ENCODE results near the gene TANGO6. TPM values are rescaled to one million over a fixed set of nuclear protein-coding genes. Genes with fewer than 3 reads are reported as not detected.

TANGO6 gene
- total RNA-seq, 1 donor from 2014 or later, result 11.1 TPM

DNA sequence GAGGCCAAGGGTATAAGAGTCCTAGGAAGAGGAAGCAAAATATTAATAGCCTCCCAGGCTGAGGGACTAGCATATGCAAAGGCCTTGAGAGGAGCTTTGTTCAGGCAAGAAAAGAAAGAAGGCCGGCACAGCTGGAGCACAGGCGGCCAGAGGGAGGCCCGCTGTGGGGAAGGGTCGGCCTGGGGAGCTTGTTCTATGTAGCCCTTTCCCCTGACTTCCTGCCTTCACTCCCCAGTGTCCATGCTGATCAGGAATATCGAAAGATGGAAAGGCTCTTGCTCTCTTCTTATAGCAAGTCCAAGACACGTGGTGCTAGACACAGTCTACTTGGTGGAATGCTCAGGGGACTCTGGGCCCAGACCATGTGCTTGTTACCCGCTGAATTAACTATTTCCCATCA, 234.7 kb downstream of the TANGO6 start:
- H3K27ac Mint-ChIP-seq (ENCODE audit: unreplicated experiment), result no peak overlapping the region

DNA sequence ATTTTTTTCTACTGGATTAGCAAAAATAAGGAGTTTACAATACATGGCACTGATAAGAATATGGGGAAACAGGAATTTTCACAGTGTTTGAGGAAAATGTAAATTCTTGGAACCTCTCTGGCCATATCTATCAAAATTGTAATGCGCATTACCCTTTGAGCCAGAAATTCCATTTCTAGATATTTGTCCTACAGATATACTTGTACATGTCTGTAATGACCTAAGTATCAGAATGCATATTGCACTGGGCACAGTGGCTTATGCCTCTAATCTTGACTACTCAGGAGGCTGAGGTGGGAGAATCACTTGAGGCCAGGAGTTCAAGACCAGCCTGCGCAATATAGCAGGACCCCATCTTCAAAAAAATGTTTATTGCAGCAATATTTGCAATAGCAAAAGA, 236.4 kb downstream of the TANGO6 start:
- Mint-ChIP-seq H3K27ac (ENCODE audit: unreplicated experiment) (no peak overlapping the region), H3K27me3 (ENCODE audit: low read depth) (no peaks in the 10 kb centered on the region), H3K4me1 (ENCODE audit: low read depth) (no peaks in the 10 kb centered on the region), H3K9me3 (ENCODE audit: low read depth) (no peaks in the 10 kb centered on the region), H3K36me3 (ENCODE audit: low read depth) (no peaks in the 10 kb centered on the region), H3K4me3 (ENCODE audit: unreplicated experiment) (no peak overlapping the region)
- no peak for DNase-seq (ENCODE audit: low spot score)
- TF ChIP-seq, protein P1, sequence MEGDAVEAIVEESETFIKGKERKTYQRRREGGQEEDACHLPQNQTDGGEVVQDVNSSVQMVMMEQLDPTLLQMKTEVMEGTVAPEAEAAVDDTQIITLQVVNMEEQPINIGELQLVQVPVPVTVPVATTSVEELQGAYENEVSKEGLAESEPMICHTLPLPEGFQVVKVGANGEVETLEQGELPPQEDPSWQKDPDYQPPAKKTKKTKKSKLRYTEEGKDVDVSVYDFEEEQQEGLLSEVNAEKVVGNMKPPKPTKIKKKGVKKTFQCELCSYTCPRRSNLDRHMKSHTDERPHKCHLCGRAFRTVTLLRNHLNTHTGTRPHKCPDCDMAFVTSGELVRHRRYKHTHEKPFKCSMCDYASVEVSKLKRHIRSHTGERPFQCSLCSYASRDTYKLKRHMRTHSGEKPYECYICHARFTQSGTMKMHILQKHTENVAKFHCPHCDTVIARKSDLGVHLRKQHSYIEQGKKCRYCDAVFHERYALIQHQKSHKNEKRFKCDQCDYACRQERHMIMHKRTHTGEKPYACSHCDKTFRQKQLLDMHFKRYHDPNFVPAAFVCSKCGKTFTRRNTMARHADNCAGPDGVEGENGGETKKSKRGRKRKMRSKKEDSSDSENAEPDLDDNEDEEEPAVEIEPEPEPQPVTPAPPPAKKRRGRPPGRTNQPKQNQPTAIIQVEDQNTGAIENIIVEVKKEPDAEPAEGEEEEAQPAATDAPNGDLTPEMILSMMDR (IDR thresholded peaks at IDR 0.05), result no peak

More for the DNA sequence above, 234.7 kb downstream of the TANGO6 start:
- Mint-ChIP-seq H3K36me3 (ENCODE audit: low read depth) (no peaks in the 10 kb centered on the region), H3K27me3 (ENCODE audit: low read depth) (no peaks in the 10 kb centered on the region), H3K4me3 (ENCODE audit: unreplicated experiment) (no peak overlapping the region), H3K9me3 (ENCODE audit: low read depth) (no peaks in the 10 kb centered on the region), H3K4me1 (ENCODE audit: low read depth) (peaks cover 5% of the 10 kb centered on the region)
- DNase-seq (ENCODE audit: low spot score), result no peak
- TF ChIP-seq, protein P1 (IDR thresholded peaks at IDR 0.05), result no peak

DNA sequence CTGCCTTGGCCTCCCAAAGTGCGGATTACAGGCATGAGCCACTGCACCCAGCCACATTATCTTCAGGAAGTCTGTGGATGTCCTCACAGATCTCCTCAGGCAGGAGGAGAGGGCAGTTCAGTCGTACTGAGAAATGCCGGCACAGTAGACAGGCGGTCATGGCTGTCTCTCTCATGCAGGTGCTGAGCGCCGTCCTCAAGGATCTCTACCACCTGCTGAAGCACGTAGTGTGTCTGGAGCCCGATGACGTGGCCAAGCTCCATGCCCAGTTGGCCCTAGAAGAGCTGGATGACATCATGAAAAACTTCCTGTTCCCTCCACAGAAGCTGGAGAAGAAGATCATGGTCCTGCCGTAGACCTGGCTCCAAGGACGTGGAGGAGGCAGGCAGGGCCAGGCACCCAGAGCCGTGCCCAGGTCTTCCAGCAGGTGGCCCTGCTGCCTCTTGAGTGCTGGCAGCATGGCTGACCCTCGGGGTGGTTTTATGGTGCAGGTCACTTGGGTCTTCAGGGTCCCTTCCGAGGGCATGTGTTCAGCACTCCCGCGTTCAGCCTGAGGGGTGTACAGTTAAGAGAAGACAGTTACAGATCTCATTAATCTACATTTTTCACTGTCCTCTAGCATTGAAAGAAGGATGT, 240.1 kb downstream of the TANGO6 start:
- no peaks in the 10 kb centered on the region for H3K27me3 Mint-ChIP-seq (ENCODE audit: low read depth)
- no peak overlapping the region for H3K27ac Mint-ChIP-seq (ENCODE audit: unreplicated experiment)
- H3K36me3 Mint-ChIP-seq (ENCODE audit: low read depth), result no peaks in the 10 kb centered on the region
- TF ChIP-seq, protein P1 (IDR thresholded peaks at IDR 0.05), result no peak
- no peaks in the 10 kb centered on the region for H3K9me3 Mint-ChIP-seq (ENCODE audit: low read depth)
- peaks cover 4% of the 10 kb centered on the region for H3K4me1 Mint-ChIP-seq (ENCODE audit: low read depth)
- H3K4me3 Mint-ChIP-seq (ENCODE audit: unreplicated experiment), result no peak overlapping the region
- no peak for DNase-seq (ENCODE audit: low spot score)

DNA sequence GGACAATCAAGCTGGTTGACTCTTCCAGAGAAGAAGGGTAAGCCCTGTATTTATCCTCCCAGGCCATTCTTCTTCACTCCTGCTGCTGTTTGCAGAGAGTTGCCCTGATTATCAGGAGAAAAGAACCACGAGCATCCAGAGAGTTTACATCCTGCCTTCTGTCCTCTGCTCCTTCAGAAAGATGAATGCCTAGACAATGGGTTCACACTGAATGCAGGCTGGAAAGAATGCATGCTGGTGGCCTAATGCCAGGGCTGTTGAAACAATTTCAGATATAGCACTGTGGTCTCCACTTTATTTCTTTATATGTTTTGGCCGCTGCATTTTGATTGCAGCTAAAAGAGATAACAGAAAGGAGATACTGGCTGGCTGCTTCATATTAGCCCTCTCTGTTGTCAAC, 241.0 kb downstream of the TANGO6 start:
- TF ChIP-seq, protein P1 (IDR thresholded peaks at IDR 0.05), result no peak
- DNase-seq (ENCODE audit: low spot score), result no peak
- Mint-ChIP-seq H3K4me3 (ENCODE audit: unreplicated experiment) (no peak overlapping the region), H3K9me3 (ENCODE audit: low read depth) (no peaks in the 10 kb centered on the region), H3K27me3 (ENCODE audit: low read depth) (no peaks in the 10 kb centered on the region), H3K27ac (ENCODE audit: unreplicated experiment) (no peak overlapping the region), H3K4me1 (ENCODE audit: low read depth) (peaks cover 4% of the 10 kb centered on the region), H3K36me3 (ENCODE audit: low read depth) (no peaks in the 10 kb centered on the region)

DNA sequence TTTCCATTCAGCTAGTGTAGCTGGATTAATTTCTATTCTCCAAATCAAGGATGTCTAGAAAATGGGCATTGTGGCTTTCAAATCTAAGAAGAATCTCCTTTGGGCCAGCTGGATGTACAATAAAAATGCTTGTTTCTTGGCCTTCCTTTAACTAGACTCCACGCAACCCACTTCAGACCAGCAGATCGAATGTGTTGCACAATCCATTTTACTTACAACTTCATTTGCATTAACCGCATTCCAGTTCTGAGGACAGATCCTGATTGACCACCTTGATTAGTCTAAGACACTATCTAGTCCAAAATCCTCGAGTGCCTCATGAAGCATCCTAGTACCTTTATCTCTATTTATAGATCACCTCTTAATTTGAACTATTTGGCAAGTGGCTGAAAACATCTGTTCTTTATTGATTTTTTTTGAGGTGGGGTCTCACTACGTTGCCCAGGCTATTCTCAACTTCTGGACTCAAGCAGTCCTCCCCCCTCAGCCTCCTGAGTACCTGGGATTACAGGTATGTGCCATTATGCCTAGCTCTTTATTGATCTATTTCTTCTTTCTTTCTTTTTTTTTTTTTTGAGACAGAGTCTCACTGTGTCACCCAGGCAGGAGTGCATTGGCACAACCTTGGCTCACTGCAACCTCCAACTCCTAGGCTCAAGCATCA, 241.8 kb downstream of the TANGO6 start:
- H3K27me3 Mint-ChIP-seq (ENCODE audit: low read depth), result no peaks in the 10 kb centered on the region
- no peak overlapping the region for H3K4me3 Mint-ChIP-seq (ENCODE audit: unreplicated experiment)
- H3K27ac Mint-ChIP-seq (ENCODE audit: unreplicated experiment), result no peak overlapping the region
- H3K9me3 Mint-ChIP-seq (ENCODE audit: low read depth), result no peaks in the 10 kb centered on the region
- H3K4me1 Mint-ChIP-seq (ENCODE audit: low read depth), result peaks cover 4% of the 10 kb centered on the region
- no peak for DNase-seq (ENCODE audit: low spot score)
- TF ChIP-seq, protein P1 (IDR thresholded peaks at IDR 0.05), result no peak
- no peaks in the 10 kb centered on the region for H3K36me3 Mint-ChIP-seq (ENCODE audit: low read depth)
